Right lobe of liver (tissue), 4 donors: ENCODE results near the gene NEK1.
A peak's percentile ranks its signal among the peaks of the same experiment; 100 is the strongest.

Experiments used
- CTCF ChIP-seq, 4 donors: fragments of 200-600 bp in 3 of 4; fragments of 450-650 bp in 1 of 4; IDR thresholded peaks; one replicate each; pipeline versions ENCODE4 v1.5.1 to v1.8.0; 2016 to 2022; ENCODE audit warnings: antibody characterized with exemption in 4 of 4, mild to moderate bottlenecking in 2 of 4
- POLR2A ChIP-seq: fragments of 450-650 bp; IDR thresholded peaks from one replicate; pipeline ENCODE4 v1.6.1; 2017; ENCODE audit warnings: antibody characterized with exemption, mild to moderate bottlenecking
- donor health status: DM: no; HTN: no; CAD: no.
- donor health status: DM: no; HTN: no; CAD: no.
- donor health status: DM: no; HTN: yes; CAD: no.

GRCh38 chr4:169612871-169613859, 782 bp upstream of the NEK1 start:
- TF ChIP-seq CTCF (IDR thresholded peaks at IDR 0.05) (peak; percentile 58 to 79 (median 76)), POLR2A (no peak)
